ENCODE results near the gene ASPSCR1.

The ASPSCR1 gene

DNA sequence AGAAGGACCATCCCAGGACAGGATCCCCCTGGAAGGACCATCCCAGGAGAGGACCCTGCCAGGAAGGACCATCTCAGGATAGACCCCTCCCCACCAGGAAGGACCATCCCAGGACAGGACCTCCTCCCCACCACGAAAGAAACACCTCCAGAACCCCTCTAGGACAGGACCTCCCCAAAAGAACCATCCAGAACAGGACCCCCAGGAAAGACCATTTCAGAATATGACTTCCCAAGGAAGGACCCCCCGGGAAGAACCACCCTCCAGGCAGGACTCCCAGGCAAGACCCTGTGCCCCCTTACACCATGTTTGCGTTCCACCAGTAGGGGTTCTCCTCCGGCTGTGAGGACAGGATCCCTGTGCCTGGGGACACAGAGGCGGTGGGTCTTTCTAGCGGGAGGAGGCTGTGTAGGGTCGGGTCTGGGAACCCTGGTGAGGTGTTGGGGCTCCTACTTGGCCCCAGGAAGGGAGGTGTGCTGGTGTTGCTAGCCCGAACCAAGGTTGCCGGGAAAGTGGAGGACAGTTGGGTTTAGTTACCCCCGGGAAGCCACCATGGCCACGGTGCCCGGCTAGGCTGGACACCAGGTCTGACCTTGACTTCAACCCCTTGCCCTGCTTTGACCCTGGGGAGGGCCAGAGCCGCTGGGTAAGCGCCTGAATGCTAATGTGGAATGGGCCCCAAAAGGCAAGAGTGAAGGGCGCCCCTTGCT lies 18.6 kb upstream of the ASPSCR1 start:
- WGBS, result 88% methylated on average over 15 of the region's 15 CpGs
- DNase-seq, result no peak
- H3K4ac ChIP-seq (ENCODE audit: low read depth in 1 of 2, low read length in 2 of 2), result no peak overlapping the region
- H2BK120ac ChIP-seq (ENCODE audit: low read depth, low read length), result no peak overlapping the region
- H3K18ac ChIP-seq (ENCODE audit: low read depth in 1 of 2, low read length in 2 of 2), result no peak overlapping the region
- peaks cover 36% of the 10 kb centered on the region for H3K4me1 ChIP-seq (ENCODE audit: control insufficient read depth, insufficient read depth, low read depth, low read length)
- no peak overlapping the region for H3K23ac ChIP-seq (ENCODE audit: low read length in 2 of 2)
- H2AK5ac ChIP-seq (ENCODE audit: low read length, severe bottlenecking), result no peak overlapping the region
- no peak overlapping the region for H2AFZ ChIP-seq (ENCODE audit: low read depth, low read length)
- H3K14ac ChIP-seq (ENCODE audit: low read length in 2 of 2), result no peak overlapping the region
- H3K36me3 ChIP-seq (ENCODE audit: control insufficient read depth in 1 of 2, insufficient read depth in 2 of 2, low read depth in 1 of 2, low read length in 2 of 2), result no peaks in the 10 kb centered on the region
- H3K27ac ChIP-seq (ENCODE audit: low read length, poor library complexity, severe bottlenecking), result no peak overlapping the region
- no peak overlapping the region for H4K8ac ChIP-seq (ENCODE audit: low read length)
- no peaks in the 10 kb centered on the region for H3K9me3 ChIP-seq (ENCODE audit: control insufficient read depth, low read length)
- peak overlapping the region; percentile 91 for H3K4me2 ChIP-seq (ENCODE audit: low read length, poor library complexity, severe bottlenecking)
- H3K4me3 ChIP-seq (ENCODE audit: insufficient read depth in 1 of 2, low read depth in 1 of 2, low read length in 2 of 2), result no peak overlapping the region
- H2BK12ac ChIP-seq (ENCODE audit: low read length in 2 of 2), result no peak overlapping the region
- H3K27me3 ChIP-seq (ENCODE audit: control insufficient read depth in 1 of 2, insufficient read depth in 1 of 2, low read length in 2 of 2), result peaks cover 35 to 77% of the 10 kb centered on the region in 2 experiments
- H2BK5ac ChIP-seq (ENCODE audit: low read depth, low read length, poor library complexity, severe bottlenecking), result no peak overlapping the region
- no peak overlapping the region for H2BK15ac ChIP-seq (ENCODE audit: low read depth, poor library complexity, severe bottlenecking)
- H4K91ac ChIP-seq (ENCODE audit: low read length), result no peak overlapping the region
- no peaks in the 10 kb centered on the region for H3K79me1 ChIP-seq (replicated peaks; ENCODE audit: low read length, poor library complexity, severe bottlenecking)
- H3K9ac ChIP-seq (ENCODE audit: low read length), result no peak overlapping the region

DNA sequence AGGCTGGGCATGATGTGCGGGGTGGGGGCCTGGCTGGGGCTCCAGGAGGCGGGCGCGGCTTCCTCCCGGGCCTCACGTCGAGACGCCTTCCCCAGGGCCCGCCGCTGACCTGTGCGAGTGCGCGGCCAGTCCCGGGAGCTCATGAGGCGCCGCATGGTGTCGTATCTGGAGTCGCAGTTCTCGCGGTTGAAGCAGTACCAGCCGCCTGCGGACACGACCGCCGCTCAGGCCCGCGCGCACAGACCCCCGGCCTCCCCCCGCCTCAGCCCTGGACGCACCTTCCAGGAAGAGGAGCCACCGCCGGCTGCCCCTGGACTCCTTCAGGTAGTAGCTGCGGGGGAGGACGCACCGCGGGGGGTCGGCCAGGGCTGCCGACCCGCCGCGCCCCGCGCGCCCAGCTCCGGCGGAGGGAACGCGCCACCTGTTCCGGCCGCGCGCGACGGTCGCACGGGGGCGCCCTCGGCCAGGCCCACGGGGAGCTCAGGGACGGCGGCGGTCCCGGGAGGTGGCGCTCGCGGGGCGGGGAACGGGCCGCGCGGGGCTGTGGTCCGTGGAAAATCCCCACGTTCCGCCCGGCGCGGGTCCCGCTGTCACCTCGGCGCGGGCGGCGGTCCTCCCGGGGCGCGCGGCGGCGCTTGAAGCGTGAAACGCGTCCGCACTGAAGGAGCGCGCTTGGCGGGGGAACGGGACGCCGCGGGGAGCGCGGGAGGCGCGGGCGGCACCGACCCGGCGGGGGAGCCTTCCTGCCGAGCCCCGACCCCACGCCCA lies 17.9 kb upstream of the ASPSCR1 start:
- Histone ChIP-seq H3K14ac (ENCODE audit: low read length in 2 of 2) (no peak overlapping the region), H3K79me1 (replicated peaks; ENCODE audit: low read length, poor library complexity, severe bottlenecking) (no peaks in the 10 kb centered on the region), H3K4ac (ENCODE audit: low read depth in 1 of 2, low read length in 2 of 2) (no peak overlapping the region), H2BK5ac (ENCODE audit: low read depth, low read length, poor library complexity, severe bottlenecking) (no peak overlapping the region), H4K91ac (ENCODE audit: low read length) (no peak overlapping the region), H2AFZ (ENCODE audit: low read depth, low read length) (no peak overlapping the region), H3K4me2 (ENCODE audit: low read length, poor library complexity, severe bottlenecking) (peak overlapping the region; percentile 91), H3K9ac (ENCODE audit: low read length) (no peak overlapping the region), H3K4me3 (ENCODE audit: insufficient read depth in 1 of 2, low read depth in 1 of 2, low read length in 2 of 2) (peak overlapping the region in 1 of 2 experiments; percentile 52), H4K8ac (ENCODE audit: low read length) (no peak overlapping the region), H2AK5ac (ENCODE audit: low read length, severe bottlenecking) (no peak overlapping the region), H3K27me3 (ENCODE audit: control insufficient read depth in 1 of 2, insufficient read depth in 1 of 2, low read length in 2 of 2) (peaks cover 41 to 80% of the 10 kb centered on the region in 2 experiments), H2BK12ac (ENCODE audit: low read length in 2 of 2) (no peak overlapping the region), H3K18ac (ENCODE audit: low read depth in 1 of 2, low read length in 2 of 2) (peak overlapping the region in 1 of 2 experiments; percentile 41), H3K9me3 (ENCODE audit: control insufficient read depth, low read length) (no peaks in the 10 kb centered on the region), H3K27ac (ENCODE audit: low read length, poor library complexity, severe bottlenecking) (no peak overlapping the region), H3K4me1 (ENCODE audit: control insufficient read depth, insufficient read depth, low read depth, low read length) (peaks cover 30% of the 10 kb centered on the region), H3K36me3 (ENCODE audit: control insufficient read depth in 1 of 2, insufficient read depth in 2 of 2, low read depth in 1 of 2, low read length in 2 of 2) (no peaks in the 10 kb centered on the region), H2BK120ac (ENCODE audit: low read depth, low read length) (no peak overlapping the region), H3K23ac (ENCODE audit: low read length in 2 of 2) (no peak overlapping the region), H2BK15ac (ENCODE audit: low read depth, poor library complexity, severe bottlenecking) (no peak overlapping the region)
- 9% methylated on average over 52 of the region's 112 CpGs for WGBS
- DNase-seq, result peak; percentile 49

DNA sequence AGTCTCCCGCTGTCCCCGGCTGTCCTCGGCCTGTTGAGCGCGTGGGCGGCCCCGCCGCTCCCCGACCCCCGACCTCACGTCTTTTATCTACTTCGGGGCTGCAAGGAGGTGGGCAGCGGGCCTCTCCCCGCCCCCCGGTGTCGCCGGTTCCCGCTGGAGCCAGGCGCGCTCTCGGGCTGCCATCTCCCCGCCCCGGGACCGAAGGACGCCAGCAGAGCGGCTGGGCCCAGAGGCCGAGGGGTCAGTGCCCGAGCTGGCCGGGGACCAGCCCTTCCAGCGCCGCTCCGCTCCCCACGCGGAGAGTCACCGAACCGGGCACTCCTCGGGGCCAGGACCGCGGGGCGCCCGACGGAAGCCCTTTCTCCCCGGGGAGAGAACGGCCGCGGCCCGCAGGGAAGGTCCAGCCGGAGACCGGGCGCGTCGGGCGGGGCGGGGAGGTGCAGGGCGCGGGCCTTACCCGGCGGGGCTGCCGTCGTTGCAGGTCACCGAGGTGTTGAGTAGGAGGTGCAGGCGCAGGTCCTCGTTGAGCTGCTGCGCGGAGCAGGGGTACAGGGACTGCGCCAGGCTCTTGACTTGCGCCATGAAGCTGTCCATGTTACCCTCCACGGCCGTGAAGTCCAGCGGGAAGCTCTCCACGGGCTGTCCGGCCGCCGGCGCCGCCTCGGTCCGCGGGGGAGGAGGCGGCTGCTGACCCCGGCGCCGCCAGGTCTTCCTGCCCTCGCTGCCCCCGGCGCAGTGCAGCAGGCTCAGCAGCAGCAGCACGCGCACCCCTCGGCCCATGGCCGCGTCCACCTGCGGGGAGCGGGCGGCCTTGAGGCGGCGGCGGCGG lies 17.1 kb upstream of the ASPSCR1 start:
- H2BK12ac ChIP-seq (ENCODE audit: low read length in 2 of 2), result peak overlapping the region in 1 of 2 experiments; percentile 47
- H3K9me3 ChIP-seq (ENCODE audit: control insufficient read depth, low read length), result no peaks in the 10 kb centered on the region
- no peak overlapping the region for H3K27ac ChIP-seq (ENCODE audit: low read length, poor library complexity, severe bottlenecking)
- H2AFZ ChIP-seq (ENCODE audit: low read depth, low read length), result no peak overlapping the region
- DNase-seq, result no peak
- peak overlapping the region in 1 of 2 experiments; percentile 17 for H3K23ac ChIP-seq (ENCODE audit: low read length in 2 of 2)
- H4K91ac ChIP-seq (ENCODE audit: low read length), result no peak overlapping the region
- no peaks in the 10 kb centered on the region for H3K36me3 ChIP-seq (ENCODE audit: control insufficient read depth in 1 of 2, insufficient read depth in 2 of 2, low read depth in 1 of 2, low read length in 2 of 2)
- no peak overlapping the region for H2BK120ac ChIP-seq (ENCODE audit: low read depth, low read length)
- no peak overlapping the region for H3K9ac ChIP-seq (ENCODE audit: low read length)
- peak overlapping the region in 1 of 2 experiments; percentile 41 for H3K18ac ChIP-seq (ENCODE audit: low read depth in 1 of 2, low read length in 2 of 2)
- H3K79me1 ChIP-seq (replicated peaks; ENCODE audit: low read length, poor library complexity, severe bottlenecking), result no peaks in the 10 kb centered on the region
- no peak overlapping the region for H2BK15ac ChIP-seq (ENCODE audit: low read depth, poor library complexity, severe bottlenecking)
- H3K4me3 ChIP-seq (ENCODE audit: insufficient read depth in 1 of 2, low read depth in 1 of 2, low read length in 2 of 2), result peak overlapping the region in 1 of 2 experiments; percentile 52
- 8% methylated on average over 75 of the region's 98 CpGs for WGBS
- peak overlapping the region; percentile 64 for H4K8ac ChIP-seq (ENCODE audit: low read length)
- H3K27me3 ChIP-seq (ENCODE audit: control insufficient read depth in 1 of 2, insufficient read depth in 1 of 2, low read length in 2 of 2), result peaks cover 41 to 79% of the 10 kb centered on the region in 2 experiments
- no peak overlapping the region for H3K14ac ChIP-seq (ENCODE audit: low read length in 2 of 2)
- no peak overlapping the region for H2AK5ac ChIP-seq (ENCODE audit: low read length, severe bottlenecking)
- no peak overlapping the region for H3K4ac ChIP-seq (ENCODE audit: low read depth in 1 of 2, low read length in 2 of 2)
- H3K4me1 ChIP-seq (ENCODE audit: control insufficient read depth, insufficient read depth, low read depth, low read length), result peaks cover 28% of the 10 kb centered on the region
- no peak overlapping the region for H2BK5ac ChIP-seq (ENCODE audit: low read depth, low read length, poor library complexity, severe bottlenecking)
- peak overlapping the region; percentile 91 for H3K4me2 ChIP-seq (ENCODE audit: low read length, poor library complexity, severe bottlenecking)

All from mesenchymal stem cell (in vitro differentiated cells and primary cell).